NCI-H1694 (cell line): ENCODE data around the gene OR5B21.

Source experiments
- DNase-seq: peaks from one replicate; lab custom pipeline; 2025; lab: John Stamatoyannopoulos, UW

OR5B21 gene

GRCh38 chr11:58508005-58508404, at the start of gene OR5B21:
OR5B21 (minus strand) TSS chr11:58508105; CDS start chr11:58508105, 0 bp downstream.
- no peak for DNase-seq

GRCh38 chr11:58549644-58550043, 41.7 kb upstream of the OR5B21 start:
- DNase-seq = no peak

GRCh38 chr11:58546841-58547240, 38.9 kb upstream of the OR5B21 start:
- DNase-seq = no peak

GRCh38 chr11:58531865-58532341, 24.0 kb upstream of the OR5B21 start:
- no peak for DNase-seq

- no peak for DNase-seq
These were observed 22.3 kb upstream of the OR5B21 start for GRCh38 chr11:58530236-58530635.

GRCh38 chr11:58527429-58527828, 19.5 kb upstream of the OR5B21 start:
- DNase-seq = no peak

- no peak for DNase-seq
These were observed 18.8 kb upstream of the OR5B21 start for GRCh38 chr11:58526721-58527120.

- no peak for DNase-seq
These were observed 17.2 kb upstream of the OR5B21 start for GRCh38 chr11:58525037-58525614.

GRCh38 chr11:58524232-58525036, 16.5 kb upstream of the OR5B21 start:
- DNase-seq = peak; percentile 42

- no peak for DNase-seq
These were observed 6.0 kb upstream of the OR5B21 start for GRCh38 chr11:58513747-58514367.

- DNase-seq = no peak
These were observed 3.7 kb upstream of the OR5B21 start for GRCh38 chr11:58511636-58512035.

- no peak for DNase-seq
These were observed 1.8 kb upstream of the OR5B21 start for GRCh38 chr11:58509748-58510147.

GRCh38 chr11:58508814-58509213, 909 bp upstream of the OR5B21 start:
- no peak for DNase-seq

GRCh38 chr11:58507355-58507754, 550 bp downstream of the OR5B21 start:
- no peak for DNase-seq

GRCh38 chr11:58506935-58507334, 970 bp downstream of the OR5B21 start:
- DNase-seq = no peak

GRCh38 chr11:58505849-58506248, 2.1 kb downstream of the OR5B21 start:
- DNase-seq = no peak

GRCh38 chr11:58504232-58504631, 3.7 kb downstream of the OR5B21 start:
- no peak for DNase-seq

- DNase-seq = no peak
These were observed 4.5 kb downstream of the OR5B21 start for GRCh38 chr11:58503361-58503856.

- DNase-seq = no peak
These were observed 5.9 kb downstream of the OR5B21 start for GRCh38 chr11:58502004-58502403.

- DNase-seq = no peak
These were observed 9.4 kb downstream of the OR5B21 start for GRCh38 chr11:58498464-58498863.

GRCh38 chr11:58497951-58498350, 10.0 kb downstream of the OR5B21 start:
- DNase-seq = no peak

- no peak for DNase-seq
These were observed 12.0 kb downstream of the OR5B21 start for GRCh38 chr11:58495906-58496305.

GRCh38 chr11:58494101-58494500, 13.8 kb downstream of the OR5B21 start:
- DNase-seq = no peak
